ENCODE measurements around the gene PDE10A.

The PDE10A gene

DNA sequence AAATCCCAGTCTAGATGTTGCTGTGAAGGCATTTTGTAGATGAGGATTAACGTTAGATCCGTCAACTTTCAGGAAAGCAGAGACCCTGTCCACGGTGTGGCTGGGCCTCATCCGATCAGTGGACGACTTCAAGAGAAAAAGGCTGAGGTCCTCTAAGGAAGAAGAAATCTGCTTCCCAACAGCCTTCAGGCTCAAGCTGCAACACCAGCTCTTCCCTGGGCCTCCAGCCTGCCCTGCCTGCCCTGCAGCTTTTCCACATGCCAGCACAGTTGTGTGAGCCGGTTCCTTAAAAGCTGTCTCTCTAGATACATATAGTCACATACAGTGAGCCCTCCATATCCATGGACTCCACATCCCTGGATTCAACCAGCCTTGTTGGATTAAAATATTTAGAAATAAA, 14.1 kb upstream of the PDE10A start:
- DNase-seq: no peak

DNA sequence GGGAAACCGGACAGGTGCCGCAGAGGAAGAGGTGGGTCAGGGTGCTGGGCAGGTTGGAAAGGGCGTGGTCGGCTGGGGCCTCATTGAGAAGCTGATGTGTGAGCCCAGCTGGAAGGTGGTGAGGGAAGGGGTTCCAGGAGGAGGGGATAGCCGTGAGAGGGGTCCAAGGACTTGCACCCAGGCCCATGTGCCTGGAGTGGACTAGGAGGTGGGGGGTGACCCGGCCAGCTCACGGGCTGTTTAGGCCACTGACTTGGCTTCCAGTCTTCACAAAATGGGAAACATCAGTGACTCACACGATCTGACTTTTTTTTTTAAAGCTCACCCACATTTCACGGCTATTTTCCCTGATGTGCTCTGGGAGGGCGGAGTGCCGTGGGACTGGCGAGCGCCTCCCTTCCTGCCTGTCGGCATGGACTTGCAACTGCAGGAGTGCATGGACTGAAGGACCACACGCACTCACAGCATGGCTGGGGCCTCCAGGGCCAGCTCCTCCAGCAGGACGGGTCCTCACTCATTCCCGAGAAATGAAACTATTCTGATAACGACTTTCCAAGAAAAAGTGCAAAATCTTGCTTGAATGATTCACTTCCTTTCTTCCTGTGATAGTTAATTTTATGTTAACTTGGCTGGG, 13.5 kb upstream of the PDE10A start:
- no peak for DNase-seq

DNA sequence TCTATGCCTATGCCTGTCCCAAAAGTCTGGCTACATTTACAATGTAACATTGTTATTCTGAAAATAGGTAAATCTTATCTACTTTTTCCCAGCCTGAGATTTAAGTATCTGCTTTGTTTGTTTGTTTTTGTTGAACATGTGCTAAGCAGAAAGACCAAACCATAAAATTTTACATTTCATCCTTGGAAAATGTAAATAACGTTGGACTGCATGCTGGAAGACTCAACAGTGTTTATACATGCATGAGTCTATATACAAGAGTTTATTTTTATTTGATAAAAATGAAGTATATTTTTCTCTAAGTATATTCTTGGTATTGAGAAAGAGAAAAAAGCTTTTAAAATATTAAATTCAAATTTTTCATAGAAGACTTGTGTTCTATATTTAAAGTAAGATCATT, 12.1 kb upstream of the PDE10A start:
- DNase-seq: no peak

DNA sequence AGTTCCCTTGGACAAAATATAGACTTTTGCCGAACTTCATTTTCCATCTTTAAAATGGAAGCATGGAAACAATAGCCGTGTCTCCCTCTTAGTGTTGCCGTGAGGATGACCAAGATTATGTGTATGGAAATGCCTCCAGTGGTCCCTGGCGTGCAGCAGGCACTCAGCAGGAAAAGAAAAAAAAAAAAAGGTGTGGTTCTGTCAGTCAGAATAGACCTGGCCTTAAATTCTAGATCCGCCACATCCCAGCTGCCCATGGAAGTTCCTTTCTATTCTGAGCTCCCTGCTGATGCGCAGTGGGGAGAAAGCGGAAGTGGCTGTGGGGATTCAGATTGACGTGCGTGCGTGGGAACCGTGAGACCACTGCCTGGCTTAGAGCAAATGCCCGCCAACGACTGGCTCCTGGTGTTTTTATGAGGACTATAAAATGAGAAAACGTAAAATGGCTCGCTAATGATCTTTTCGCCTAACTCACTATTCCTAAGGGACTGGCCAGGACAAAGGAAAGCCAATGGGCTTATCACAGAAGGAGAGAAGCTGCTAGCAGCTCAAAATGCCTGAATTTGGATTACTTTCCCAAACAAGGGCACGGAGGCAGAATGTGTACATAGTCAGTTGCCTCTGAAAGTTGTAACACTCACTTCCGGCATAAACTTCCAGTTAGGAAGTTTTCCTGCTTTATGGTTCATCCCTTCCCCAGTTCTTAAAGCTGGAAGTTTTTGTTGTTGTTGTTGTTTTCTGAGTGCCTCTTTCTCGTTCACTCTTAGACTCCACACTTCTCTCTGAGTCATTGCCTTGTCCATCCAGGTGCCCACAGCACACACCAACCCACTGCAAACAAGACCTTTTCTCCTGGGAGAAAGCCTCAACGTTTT, 11.4 kb upstream of the PDE10A start:
- no peak for DNase-seq

DNA sequence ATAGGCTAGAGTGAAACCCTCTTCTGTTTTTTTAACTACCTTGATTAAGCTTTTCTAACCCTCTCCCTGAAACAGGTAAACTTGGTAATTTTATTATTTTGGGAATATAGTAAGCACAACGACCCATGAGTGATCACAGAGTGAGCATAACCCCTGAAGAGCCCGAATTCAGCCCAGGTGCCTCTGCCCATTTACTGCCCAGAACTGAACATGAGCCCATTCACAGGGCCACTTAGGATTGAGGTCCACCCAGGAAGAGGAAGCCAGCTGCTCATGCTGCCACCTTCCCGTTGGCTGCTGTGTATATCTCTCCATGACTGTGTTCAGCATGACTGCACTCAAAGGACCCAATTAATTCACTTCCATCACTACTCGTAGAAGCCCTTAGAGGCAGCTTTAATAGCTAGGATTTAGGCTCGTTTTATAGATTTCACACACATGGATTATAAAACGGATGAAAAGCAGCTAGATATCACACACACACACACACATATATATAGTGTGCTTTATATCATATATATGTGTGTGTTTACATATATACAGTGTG, 8.3 kb upstream of the PDE10A start:
- no peak for DNase-seq

DNA sequence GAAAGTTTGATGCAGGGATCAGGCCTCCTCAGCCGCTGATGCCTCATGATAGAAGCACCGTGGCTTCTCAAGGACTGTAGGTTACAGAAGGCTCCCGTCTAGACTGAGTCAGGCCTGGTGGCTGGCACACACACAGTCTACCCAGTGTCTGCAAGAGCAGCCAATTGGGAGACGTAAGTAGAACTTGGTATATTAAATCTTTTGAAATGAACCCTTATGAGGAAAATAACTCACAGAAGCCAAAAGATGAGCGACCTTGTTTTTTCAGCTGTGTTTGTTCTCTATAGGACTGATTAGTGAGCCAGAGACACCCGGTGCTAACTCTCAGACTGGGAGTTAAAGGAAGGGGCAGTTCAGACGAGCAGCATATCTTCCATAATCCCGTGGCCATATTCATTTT, 5.9 kb upstream of the PDE10A start:
- no peak for DNase-seq

DNA sequence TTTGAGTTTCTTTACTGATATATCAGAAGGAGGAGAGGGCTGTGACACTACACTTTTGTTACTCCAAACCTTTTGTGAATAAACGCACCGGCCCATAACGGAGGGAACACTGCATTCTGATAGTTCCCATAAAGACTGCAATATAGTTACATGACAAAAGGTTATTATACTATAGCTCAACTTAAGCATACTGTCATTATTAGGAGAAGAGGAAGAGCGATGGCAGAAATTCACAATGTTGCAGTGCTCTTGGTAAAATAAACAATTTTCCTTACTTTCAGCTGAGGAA, 2.3 kb upstream of the PDE10A start:
- no peak for DNase-seq

DNA sequence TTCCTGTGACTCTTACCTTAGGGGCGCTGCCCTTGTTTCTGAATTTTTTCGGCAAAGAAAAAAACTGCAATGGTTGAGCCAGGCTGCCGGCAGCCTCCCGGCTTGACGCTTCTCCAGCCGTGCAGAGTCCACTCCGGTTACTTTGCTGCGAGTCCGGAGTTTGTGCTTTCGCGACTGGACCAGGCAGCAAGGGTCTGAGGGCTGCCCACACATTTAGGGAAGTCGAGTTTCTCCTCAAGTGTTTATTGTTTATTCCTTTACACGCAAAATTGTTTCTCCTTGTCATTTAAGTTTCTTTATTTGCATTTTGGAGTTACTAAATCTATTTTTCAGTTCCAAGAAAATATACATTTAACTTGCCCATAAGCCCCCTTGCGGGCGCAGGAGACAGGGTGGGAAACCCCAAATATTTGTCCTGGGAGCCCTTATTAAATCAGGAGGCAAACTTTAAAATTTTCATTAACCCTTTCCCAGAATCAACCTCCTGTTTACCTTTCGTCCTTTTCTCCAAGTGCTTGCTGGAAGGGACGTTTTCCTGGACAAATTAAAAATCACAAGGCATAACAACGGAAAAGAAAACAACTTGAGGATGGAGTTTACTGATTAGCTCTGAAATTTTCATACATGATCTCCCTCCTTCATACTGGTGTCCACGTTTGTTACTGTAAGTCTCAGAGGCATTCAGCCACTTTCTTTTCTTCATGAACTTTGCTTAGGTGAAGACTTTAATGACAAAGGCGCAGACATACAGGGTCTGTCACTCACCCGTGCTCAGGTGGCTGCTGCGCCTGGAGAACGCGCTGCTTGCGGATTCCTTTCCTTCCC, 1.7 kb upstream of the PDE10A start:
- DNase-seq: no peak

DNA sequence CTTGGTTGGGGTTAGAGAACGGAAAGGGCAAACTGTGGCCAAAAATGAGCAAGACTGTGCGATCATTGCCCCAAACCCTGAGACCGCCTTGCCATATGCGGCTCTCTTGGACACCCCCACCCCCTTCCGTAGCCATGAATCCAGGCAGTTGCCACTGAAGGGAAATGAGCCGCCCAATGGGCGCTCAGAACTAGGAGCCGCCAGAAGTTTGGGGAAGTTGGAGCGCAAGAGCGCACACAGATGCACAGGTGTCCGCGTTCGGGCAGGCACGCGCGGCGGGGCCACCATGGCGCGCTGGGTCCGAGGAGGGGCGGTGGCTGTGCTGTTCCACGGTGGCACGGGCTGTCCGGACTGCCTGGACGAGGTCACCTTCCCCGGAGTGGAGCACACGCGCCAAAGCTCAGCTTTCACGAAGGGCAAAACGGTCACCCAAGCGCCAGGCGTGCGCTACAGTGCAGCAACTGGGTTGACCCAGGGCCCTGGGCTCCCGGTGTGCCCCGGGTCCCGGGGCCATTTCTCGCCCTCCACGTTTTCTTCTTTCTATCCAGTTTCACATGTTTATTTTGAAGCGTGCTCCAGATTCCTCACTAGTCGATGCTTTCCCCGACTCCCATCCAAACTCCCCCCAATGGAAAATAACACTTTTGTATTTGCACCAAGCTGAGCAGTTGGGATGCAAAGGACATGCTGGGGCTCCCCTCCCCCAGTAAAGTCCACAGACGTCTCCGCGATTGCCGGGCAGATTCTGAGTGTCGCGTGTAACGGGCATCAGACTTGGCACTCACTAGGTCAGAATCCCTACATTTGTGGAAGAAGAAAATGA, 906 bp upstream of the PDE10A start:
- no peak for DNase-seq

DNA sequence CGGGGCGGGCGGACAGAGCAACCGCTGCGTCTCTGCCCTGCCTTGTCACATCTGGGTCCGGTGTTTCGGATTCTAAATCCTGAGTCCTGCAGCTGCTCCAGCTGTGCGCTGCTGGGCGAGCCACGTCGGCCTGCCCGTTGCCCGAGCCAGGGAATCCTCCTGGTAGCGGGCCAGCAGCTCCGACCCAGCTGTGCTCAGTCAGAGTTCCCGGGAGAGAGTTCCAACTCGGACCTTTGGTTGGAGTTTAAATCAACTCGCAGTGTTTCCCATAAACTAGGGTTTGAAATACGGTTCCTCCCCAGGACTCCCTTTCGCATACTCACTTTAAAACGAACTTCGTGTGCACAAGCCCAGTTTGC, 315 bp upstream of the PDE10A start:
- no peak for DNase-seq

DNA sequence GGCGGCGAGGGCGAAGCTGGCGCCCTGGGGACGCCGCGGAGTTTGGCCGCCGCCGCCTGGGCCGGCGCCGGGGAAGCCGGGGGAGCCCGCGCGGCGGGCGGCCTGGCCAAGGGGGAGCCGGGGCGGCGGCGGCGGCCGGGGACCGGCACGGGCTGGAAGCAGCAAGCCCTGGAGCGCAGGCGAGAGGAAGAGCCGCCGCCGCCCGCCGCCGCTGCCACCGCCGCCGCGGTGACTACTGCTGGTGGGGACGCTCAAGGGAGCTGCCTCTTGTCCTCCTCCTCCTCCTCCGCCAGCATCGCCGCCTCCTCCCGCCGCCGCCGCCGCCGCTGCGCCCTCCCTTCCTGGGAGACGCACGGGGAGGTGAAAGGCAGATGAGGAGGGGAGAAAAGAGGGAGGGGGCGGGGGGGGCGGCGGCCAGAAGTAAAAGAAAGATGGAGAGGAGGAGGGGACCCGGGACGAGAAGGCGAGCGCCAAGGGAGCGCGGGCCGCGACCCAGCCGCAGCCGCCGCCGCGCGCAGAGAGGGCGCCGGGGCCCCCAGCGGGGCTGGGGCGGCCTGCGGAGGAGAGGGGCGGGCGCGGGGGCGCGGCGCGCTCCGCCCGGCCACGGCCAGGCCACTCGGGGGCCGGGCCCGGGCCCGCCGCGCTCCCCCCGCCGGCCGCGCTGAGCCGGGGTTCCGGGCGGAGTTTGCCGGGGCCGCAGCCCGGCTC, 846 bp downstream of the PDE10A start:
- DNase-seq: no peak

DNA sequence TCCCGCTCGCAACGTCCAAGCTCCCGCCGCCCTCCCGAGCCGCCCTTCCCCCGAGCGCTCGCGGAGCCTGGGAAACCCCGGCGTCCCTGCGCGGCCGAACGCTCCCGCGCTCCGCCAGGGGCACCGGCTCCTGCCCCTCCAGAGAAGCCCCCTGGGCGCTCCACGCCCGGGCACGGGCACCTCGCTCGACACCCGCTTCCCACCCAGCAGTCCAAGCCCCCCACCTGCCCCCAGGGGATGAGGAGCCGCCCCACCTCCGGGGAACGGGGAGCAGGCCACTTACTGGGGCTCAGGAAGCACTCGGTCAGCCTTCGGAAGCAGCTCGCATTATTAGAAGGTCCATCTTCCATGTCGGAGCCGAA, 1.4 kb downstream of the PDE10A start:
- no peak for DNase-seq

DNA sequence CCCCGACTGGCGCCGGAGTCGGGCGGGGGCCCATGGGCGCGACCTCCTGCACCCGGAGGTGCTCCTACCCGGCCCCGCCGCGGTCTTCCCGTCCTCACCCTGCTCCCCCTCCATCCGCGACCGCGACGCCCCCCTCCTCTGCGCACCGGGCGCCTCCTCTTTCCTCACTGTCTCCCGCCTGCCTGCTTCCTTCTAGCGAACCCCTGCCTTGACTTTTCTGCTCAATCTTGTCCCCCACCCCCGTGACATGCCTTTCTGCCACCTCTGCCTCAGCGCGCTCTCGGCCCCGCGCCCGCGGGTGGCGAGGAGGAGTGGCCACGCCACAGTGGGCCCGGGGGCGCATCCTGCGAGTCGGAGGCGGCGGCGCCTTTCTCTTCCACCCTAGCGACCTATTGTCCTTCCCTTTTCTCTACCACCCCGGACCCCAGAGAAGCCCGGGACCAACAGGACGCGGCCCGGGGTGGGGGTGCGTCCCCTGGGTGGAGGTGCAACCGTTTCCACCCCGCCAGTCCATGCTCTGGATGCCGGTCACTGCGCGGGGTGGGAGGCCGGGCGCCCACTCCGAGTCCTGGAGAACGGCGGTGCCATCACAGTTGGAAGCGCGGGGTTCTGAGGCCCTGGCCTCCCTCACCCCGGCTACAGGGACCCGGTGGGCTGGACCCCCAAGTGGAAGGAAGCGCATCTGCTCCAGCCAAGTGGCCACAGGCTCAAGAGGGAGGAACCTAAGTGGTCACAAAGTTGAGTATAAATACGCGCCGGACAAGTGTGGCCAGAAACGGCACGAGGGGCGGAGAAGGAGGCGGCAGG, 2.0 kb downstream of the PDE10A start:
- no peak for DNase-seq

DNA sequence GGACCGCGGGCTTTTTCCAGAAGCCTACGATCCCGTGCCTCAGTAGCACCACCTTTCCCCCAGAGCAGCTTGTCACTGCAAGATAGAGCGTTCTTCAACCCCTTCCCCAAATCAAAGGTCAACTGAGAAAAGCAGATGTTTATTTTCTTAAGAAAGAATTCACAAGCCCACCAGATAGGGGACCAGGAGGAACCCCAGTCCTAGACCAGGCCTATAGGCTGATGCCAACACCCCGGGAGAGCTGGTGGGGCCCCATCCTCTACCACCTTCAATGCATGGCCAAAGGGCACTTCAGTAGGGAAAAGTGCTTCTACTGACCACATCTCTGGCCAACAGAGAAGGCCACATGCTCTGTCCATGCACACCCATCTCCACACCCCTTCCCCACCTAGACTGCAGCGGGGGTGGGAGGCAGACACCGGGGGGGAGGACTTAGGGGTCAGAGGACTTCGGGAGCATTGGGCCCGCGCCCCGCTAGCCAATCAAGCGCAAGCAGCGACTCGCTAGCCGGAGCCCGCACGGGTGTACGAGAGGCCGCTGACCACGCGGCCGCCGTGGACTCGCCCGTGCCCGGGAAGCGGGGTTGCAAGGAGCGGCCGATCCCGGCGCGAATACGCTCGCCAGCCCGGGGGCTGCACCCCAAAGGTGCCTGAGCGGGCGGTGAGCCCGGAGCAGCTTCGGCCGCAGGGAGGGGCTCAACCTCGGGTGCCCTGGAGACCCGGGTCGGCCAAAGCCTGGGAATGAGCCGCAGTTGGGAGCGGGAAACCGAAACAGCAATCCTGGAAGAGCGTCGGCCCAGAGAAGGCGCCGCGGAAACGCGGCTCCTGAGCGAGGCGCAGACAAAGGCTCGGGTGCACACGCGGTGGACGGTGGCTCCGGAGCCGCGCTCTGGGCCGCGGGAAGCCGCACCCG, 2.8 kb downstream of the PDE10A start:
- DNase-seq: no peak

DNA sequence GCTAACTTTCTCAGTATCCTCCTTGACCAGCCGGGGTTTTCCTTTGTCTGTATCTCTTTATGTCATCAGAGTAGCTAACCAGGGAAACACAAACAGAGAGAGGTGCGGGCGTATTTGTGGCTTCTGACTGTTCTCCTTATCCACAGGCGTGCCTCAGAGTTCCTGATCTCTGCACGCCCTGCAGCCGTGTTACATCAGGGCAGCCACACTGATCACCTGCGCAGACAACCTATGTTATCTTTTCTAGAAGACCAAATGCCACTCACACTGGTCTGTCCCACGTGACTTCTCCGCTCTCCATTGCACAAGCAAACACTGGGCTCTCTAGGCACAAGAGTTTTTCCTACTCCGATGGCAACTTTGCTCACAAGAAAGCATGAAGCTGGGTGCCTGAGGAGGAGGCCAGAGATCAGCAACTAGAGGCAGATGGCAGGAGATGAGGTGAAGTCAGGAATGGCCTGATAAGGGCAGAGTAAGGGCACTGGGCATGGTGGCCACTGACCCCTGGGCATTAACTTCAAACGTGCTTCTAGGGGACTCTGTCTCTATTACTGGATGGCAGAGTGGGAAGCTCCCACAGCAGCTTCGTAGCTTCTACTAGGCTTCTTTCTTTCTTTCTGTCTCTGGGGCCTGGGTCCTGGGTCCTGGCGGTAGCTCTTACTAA, 4.5 kb downstream of the PDE10A start:
- DNase-seq: no peak

DNA sequence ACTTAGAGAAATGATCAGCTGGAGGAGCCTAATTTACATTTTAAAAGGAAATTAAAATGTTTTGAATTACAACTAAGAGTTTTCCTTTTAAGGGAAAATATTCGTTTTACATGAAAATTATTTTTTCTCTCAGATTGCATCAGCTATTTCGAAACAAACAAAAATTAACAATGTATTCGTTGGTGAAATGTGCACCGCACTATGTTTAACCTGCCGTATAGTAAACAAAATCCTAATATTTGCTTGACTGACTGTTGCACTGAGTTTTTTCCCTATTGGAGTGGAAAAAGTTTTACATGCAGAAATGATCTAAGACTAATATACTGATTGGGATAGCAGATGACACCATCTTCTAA, 5.7 kb downstream of the PDE10A start:
- DNase-seq: no peak

DNA sequence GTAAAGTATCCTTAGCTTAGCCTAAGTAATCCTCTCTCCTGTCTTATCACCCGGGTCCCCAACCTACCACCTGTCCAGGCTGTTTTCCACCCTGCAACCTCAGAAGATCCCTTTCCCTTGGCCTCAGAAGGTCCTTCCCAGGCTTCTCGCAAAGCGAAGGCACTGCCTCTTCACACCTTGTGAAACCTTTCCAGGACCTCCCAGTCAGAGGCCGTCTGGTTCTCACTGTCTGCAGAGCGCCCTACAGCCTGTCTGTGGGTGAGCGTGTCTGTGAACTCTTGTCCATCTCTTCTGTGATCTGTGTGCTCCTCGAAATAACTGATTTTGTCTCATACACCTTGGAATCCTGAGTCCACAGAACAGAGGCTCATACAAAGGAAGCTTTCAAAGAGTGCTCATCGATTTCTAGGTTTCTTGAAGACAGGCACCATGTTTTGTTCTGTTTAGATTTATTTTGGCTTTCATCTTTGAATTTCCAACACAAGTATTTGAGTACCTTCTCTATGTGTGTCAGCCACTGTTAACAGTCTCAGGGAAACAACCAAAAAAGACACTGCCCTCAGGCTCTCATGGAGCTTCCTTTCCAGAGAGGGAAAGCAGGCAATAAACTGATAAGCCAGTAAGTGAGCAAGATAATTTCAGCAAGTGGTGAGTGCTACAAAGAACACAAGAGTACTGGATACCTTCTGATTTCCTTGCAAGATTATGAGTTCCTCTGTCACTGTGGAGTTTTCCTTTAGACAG, 6.3 kb downstream of the PDE10A start:
- no peak for DNase-seq

DNA sequence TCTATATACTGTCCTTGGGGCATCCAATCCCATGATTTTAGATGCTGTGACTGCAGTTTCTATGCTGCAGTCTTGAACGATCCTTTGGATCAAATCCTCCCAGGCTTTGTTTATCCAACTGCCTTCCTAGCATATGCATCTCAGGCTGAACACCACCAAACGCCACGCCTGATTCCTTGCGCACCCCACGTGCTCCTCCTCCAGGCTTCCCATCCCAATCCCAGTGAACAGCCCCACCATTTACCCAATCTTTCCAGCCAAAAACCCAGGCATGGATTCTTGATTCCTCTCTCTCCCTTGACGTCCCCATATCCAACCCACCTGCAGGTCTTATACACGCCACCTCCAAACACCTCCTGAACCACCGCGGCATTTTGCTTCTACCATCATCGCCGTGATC, 7.8 kb downstream of the PDE10A start:
- no peak for DNase-seq

DNA sequence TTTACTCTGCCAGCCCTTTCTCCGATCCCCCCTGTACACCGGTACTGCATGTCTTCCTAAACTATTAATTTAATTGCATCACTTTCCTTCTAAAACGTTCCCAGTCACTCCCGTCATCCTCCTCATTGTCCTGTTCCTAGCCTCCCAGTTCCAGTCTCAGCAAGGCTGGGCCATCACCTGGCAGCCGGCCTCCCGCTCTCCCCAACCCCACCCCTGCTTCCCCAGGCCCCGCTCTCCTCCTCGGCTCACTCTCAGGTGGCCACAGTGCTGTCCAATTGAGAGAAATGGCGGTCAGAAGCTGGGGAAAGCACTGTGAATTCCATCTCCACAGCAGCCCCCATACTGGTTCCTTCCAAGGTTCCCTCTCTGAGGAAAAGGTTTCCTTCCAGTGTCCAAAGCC, 8.9 kb downstream of the PDE10A start:
- no peak for DNase-seq
